Measurements from ENCODE around the gene PTPN1.

GRCh38 chr20:50467174-50467573, 43.0 kb upstream of the PTPN1 start:
- TF ChIP-seq CTCF (IDR thresholded peaks at IDR 0.05) (no peak), EP300 (IDR thresholded peaks at IDR 0.05; ENCODE audit: borderline replicate concordance in 1 of 2, low read depth in 1 of 2, low read length in 1 of 2) (no peak), FOXJ3 (CRISPR knock-in tag; IDR thresholded peaks at IDR 0.05) (no peak), PBX3 (IDR thresholded peaks at IDR 0.05) (no peak), MAX (IDR thresholded peaks at IDR 0.05; ENCODE audit: low read depth) (no peak), POLR2AphosphoS5 (IDR thresholded peaks at IDR 0.05; ENCODE audit: low read depth, low read length) (no peak), SMC3 (IDR thresholded peaks at IDR 0.05; ENCODE audit: low read depth, low read length) (no peak), RCOR1 (IDR thresholded peaks at IDR 0.05; ENCODE audit: low read length) (no peak), RXRA (IDR thresholded peaks at IDR 0.05; ENCODE audit: borderline replicate concordance, low read depth) (no peak), MXI1 (IDR thresholded peaks at IDR 0.05; ENCODE audit: low read depth, low read length) (no peak), YY1 (IDR thresholded peaks at IDR 0.05; ENCODE audit: low read depth) (no peak)
